HCT116 (cell line): Measurements from ENCODE around the gene PPM1B. TPM values are rescaled to one million over a fixed set of nuclear protein-coding genes. Genes with fewer than 3 reads are reported as not detected.
A peak's percentile ranks its signal among the peaks of the same experiment; 100 is the strongest.

Experiments
- ATAC-seq: fragments of 200-7000 bp; cut with Tn5 transposase; 2 replicates; pipeline ENCODE4 v1.9.1; 2020; ENCODE audit warnings: mild to moderate bottlenecking, moderate library complexity
- BruUV-seq: library from RNA; stranded (reverse); fragments of 400-500 nt; replicated peaks from 2 replicates; lab custom pipeline; 2021; lab: Mats Ljungman, UMichigan
- CTCF ChIA-PET: fragments of 300-600 bp; sonication (Branson Sonifier 250); formaldehyde crosslinking; loops from one replicate; lab custom pipeline; 2021; ENCODE audit warnings: antibody characterized with exemption; lab: Charles Lee
- POLR2A ChIA-PET: fragments of 300-600, 350-600 bp; sonication (Branson Sonifier 250); formaldehyde crosslinking; loops from one replicate; lab custom pipeline; 2021; ENCODE audit warnings: antibody characterized with exemption; lab: Charles Lee
- RAD21 ChIA-PET, 2 experiments: fragments of 300-600 bp; sonication (Branson Sonifier 250); formaldehyde crosslinking; loops; one replicate each; lab custom pipeline; 2023; ENCODE audit warnings: low total read pairs in 2 of 2; ENCODE audit not compliant: uncharacterized antibody in 2 of 2, unreplicated experiment in 2 of 2, low non-redundant PET in 1 of 2; lab: Charles Lee
- DNase-seq: peaks from one replicate; pipeline ENCODE4 v3.0.0-alpha.2; 2010; ENCODE audit warnings: low read depth, low spot score
- H2AFZ ChIP-seq: fragments of 200-600 bp; shearing (Covaris generic), sonication (generic); 2 replicates; pipeline ENCODE4 v1.6.1; 2017; ENCODE audit warnings: low read depth, mixed run types, mixed read lengths, antibody characterized with exemption, low read length; ENCODE audit not compliant: poor library complexity, severe bottlenecking
- H3K27ac ChIP-seq: 2 replicates; pipeline ENCODE4 v1.5.1; 2012; ENCODE audit warnings: low read depth, low read length
- H3K27me3 ChIP-seq: fragments of 200-600 bp; sonication (generic); 2 replicates; pipeline ENCODE4 v1.6.1; 2016; ENCODE audit warnings: mixed run types, low read length, mixed read lengths; ENCODE audit not compliant: insufficient read depth
- H3K36me3 ChIP-seq, 2 experiments: fragments of 200-500 bp in 1 of 2; fragments of 200-600 bp in 1 of 2; sonication (Bioruptor generic) in 1 of 2; sonication (generic) in 1 of 2; 2 replicates each; pipeline versions ENCODE4 v1.5.1 to v1.6.1; 2014 to 2016; ENCODE audit warnings: low read length in 2 of 2, inconsistent platforms in 1 of 2, mixed read lengths in 1 of 2, mixed run types in 1 of 2; ENCODE audit not compliant: insufficient read depth in 2 of 2, control insufficient read depth in 1 of 2
- H3K4me1 ChIP-seq, 2 experiments: fragments of 200-600 bp in 1 of 2; sonication (generic) in 1 of 2; 2 replicates each; pipeline versions ENCODE4 v1.5.1 to v1.6.1; 2012 to 2017; ENCODE audit warnings: low read length in 2 of 2, inconsistent platforms in 1 of 2, mild to moderate bottlenecking in 1 of 2, mixed read lengths in 1 of 2, mixed run types in 1 of 2, moderate library complexity in 1 of 2; ENCODE audit not compliant: insufficient read depth in 2 of 2, control insufficient read depth in 1 of 2
- H3K4me2 ChIP-seq: fragments of 200-600 bp; sonication (generic); 2 replicates; pipeline ENCODE4 v1.6.1; 2017; ENCODE audit warnings: mixed run types, low read length, mixed read lengths
- H3K4me3 ChIP-seq, 2 experiments: fragments of 200-600 bp in 1 of 2; sonication (generic) in 1 of 2; replicated peaks in 1 of 2; 2 replicates each; pipeline ENCODE4 v1.5.1; 2011 to 2016; ENCODE audit warnings: low read length in 2 of 2, control low read depth in 1 of 2, low read depth in 1 of 2, mild to moderate bottlenecking in 1 of 2, mixed read lengths in 1 of 2, mixed run types in 1 of 2
- H3K79me2 ChIP-seq: fragments of 200-600 bp; sonication (generic); 2 replicates; pipeline ENCODE4 v1.6.1; 2017; ENCODE audit warnings: mild to moderate bottlenecking, mixed run types, low read length, moderate library complexity, mixed read lengths; ENCODE audit not compliant: insufficient read depth
- H3K9ac ChIP-seq: fragments of 200-600 bp; sonication (generic); 2 replicates; pipeline ENCODE4 v1.6.1; 2016; ENCODE audit warnings: low read length, mixed read lengths
- H3K9me2 ChIP-seq: fragments of 200-600 bp; sonication (generic), shearing (Covaris generic); 2 replicates; pipeline ENCODE4 v1.6.1; 2017; ENCODE audit warnings: mixed run types, mild to moderate bottlenecking, moderate library complexity; ENCODE audit not compliant: insufficient read depth
- H3K9me3 ChIP-seq, 2 experiments: fragments of 200-500 bp in 1 of 2; fragments of 200-600 bp in 1 of 2; sonication (Bioruptor generic) in 1 of 2; sonication (generic) in 1 of 2; 2 replicates each; pipeline ENCODE4 v1.6.1; 2014 to 2017; ENCODE audit warnings: low read length in 2 of 2, mixed read lengths in 2 of 2, inconsistent platforms in 1 of 2, low read depth in 1 of 2, mild to moderate bottlenecking in 1 of 2, mixed run types in 1 of 2, moderate library complexity in 1 of 2; ENCODE audit not compliant: control insufficient read depth in 1 of 2, insufficient read depth in 1 of 2
- H4K20me1 ChIP-seq: fragments of 200-600 bp; sonication (generic), shearing (Covaris generic); 2 replicates; pipeline ENCODE4 v1.6.1; 2017; ENCODE audit warnings: mixed run types, mild to moderate bottlenecking, moderate library complexity; ENCODE audit not compliant: insufficient read depth
- ATF3 ChIP-seq: IDR thresholded peaks from 2 replicates; pipeline ENCODE4 v1.6.1; 2012
- EGR1 ChIP-seq: IDR thresholded peaks from 2 replicates; pipeline ENCODE4 v1.6.1; 2012; ENCODE audit warnings: low read depth
- EZH2phosphoT487 ChIP-seq: fragments of 200-600 bp; IDR thresholded peaks from 2 replicates; pipeline ENCODE4 v1.6.1; 2018; ENCODE audit warnings: antibody characterized with exemption, borderline replicate concordance
- POLR2AphosphoS5 ChIP-seq: IDR thresholded peaks from 2 replicates; pipeline ENCODE4 v1.6.1; 2011; ENCODE audit warnings: mild to moderate bottlenecking, low read depth, low read length, moderate library complexity
- RAD21 ChIP-seq: IDR thresholded peaks from 2 replicates; pipeline ENCODE4 v1.6.1; 2012; ENCODE audit warnings: low read depth, mild to moderate bottlenecking
- SP1 ChIP-seq: IDR thresholded peaks from 2 replicates; pipeline ENCODE4 v1.6.1; 2012; ENCODE audit warnings: low read depth
- SRF ChIP-seq: IDR thresholded peaks from 2 replicates; pipeline ENCODE4 v1.6.1; 2012; ENCODE audit warnings: low read depth
- TCF7L2 ChIP-seq: IDR thresholded peaks from 2 replicates; pipeline ENCODE4 v1.7.0; 2011; ENCODE audit warnings: borderline replicate concordance, inconsistent platforms; ENCODE audit not compliant: insufficient read depth, insufficient read length; ENCODE audit errors: extremely low read depth
- intact Hi-C: fragments of 100-400 bp; cut with micrococcal nuclease; formaldehyde crosslinking; loops from 2 replicates; pipeline ENCODE4 v1.10.0; 2022
- total RNA-seq: library from RNA; stranded (reverse); gene quantifications from one replicate; pipeline ENCODE4 v1.2.1, GENCODE V29; 2021; ENCODE audit not compliant: unreplicated experiment

PPM1B gene
- total RNA-seq, 1 experiment from 2014 or later: 36.9 TPM

- H4K20me1 ChIP-seq: 0 out of 2 replicates have a peak, but pooled peaks cover 6% of the 10 kb centered on the region
- peak overlapping the region; percentile 0 for H2AFZ ChIP-seq
- H3K9me2 ChIP-seq: no peaks in the 10 kb centered on the region
- H3K9ac ChIP-seq: peak overlapping the region; percentile 75
- TSS peak; percentile 95 for BruUV-seq
- H3K27me3 ChIP-seq: no peaks in the 10 kb centered on the region
- peak overlapping the region; percentile 65 for H3K4me2 ChIP-seq
- peak overlapping the region; percentile 61 for H3K27ac ChIP-seq
- POLR2A ChIA-PET: interaction anchor here (1.2 kb wide), 1 partner anchor 8 kb away, joined by 6 read pairs; no protein-coding TSS in a partner anchor
- no peak for TF ChIP-seq ATF3
- peak; percentile 73 for TF ChIP-seq POLR2AphosphoS5
- no peak for TF ChIP-seq EZH2phosphoT487
- TF ChIP-seq RAD21: no peak
- TF ChIP-seq SP1: no peak
- no peak for TF ChIP-seq TCF7L2
- no peak; the same call in 1 of the 2 replicates for TF ChIP-seq SRF
- TF ChIP-seq EGR1: peak; percentile 64; the same call in 1 of the 2 replicates
- H3K4me3 ChIP-seq: peak overlapping the region; percentile 42
- peaks cover 33% of the 10 kb centered on the region for H3K79me2 ChIP-seq
- intact Hi-C loops: no loop called here
- RAD21 ChIA-PET: no interaction called here
- H3K9me3 ChIP-seq: no peaks in the 10 kb centered on the region
- ATAC-seq (no peak), DNase-seq (no peak)
- peaks cover 3 to 44% of the 10 kb centered on the region in 2 experiments for H3K4me1 ChIP-seq
- no peaks in the 10 kb centered on the region for H3K36me3 ChIP-seq
- CTCF ChIA-PET: interaction anchor here (0.9 kb wide), 1 partner anchor 77 kb away, joined by 3 read pairs; no protein-coding TSS in a partner anchor
Measured at GRCh38 chr2:44167311-44167907, 1.3 kb upstream of the PPM1B start.
